Activated CD4-positive, alpha-beta T cell treated with anti-CD3 and anti-CD28 coated beads for 48 hours (primary cell): ENCODE data around the gene RTN4R.
A peak's percentile ranks its signal among the peaks of the same experiment; 100 is the strongest.

ENCODE experiments used
- DNase-seq: peaks from one replicate; pipeline ENCODE4 v3.0.0-alpha.2; 2020

Gene RTN4R

DNA sequence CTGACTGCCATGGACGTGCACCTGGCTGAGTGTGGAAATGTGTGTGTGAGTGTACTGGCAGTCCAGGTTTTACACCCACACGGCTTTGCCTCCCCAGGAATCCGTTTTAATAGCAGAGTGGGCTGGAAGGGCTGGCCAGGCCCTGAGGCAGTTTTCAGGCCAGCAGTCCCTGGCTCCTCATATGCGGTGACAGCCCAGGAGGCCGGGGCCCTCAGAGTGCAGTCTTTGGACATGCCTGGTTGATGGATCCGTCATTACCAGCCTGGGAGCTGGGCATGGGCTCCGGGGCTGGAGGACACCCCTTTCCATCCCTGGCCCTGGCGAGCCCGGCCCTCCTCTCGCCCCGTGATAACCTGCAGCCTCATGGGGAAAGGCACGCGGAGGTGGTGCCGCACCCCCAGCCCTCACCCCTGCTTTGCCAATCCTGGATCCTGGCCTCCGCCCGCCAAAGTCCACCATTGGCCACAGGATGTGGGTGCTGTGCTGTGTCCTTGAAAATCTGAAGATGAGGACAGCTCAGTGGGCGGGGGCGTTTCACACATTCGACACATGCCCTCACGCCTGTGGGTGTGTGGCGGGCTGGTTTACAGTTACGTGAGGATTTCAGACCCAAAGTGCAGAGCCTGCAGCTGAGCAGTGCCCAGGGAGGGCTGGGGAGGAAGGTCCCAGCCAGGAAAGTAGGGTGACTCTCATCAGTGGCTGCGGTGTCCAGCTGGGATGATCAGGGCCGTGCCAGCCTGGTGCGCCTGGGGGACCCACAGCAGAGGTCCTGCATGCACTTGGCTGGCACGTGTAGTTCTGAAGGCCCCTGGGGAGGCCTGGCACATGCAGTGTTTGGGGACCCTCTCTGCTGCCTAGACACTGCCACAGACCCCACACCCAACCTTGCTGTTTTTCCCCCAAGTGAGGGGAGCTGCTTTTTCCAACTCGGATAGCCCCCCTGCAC, 55.1 kb downstream of the RTN4R start:
- no peak for DNase-seq

- DNase-seq = no peak
These were observed 55.9 kb downstream of the RTN4R start for GRCh38 chr22:20211997-20212753.

DNA sequence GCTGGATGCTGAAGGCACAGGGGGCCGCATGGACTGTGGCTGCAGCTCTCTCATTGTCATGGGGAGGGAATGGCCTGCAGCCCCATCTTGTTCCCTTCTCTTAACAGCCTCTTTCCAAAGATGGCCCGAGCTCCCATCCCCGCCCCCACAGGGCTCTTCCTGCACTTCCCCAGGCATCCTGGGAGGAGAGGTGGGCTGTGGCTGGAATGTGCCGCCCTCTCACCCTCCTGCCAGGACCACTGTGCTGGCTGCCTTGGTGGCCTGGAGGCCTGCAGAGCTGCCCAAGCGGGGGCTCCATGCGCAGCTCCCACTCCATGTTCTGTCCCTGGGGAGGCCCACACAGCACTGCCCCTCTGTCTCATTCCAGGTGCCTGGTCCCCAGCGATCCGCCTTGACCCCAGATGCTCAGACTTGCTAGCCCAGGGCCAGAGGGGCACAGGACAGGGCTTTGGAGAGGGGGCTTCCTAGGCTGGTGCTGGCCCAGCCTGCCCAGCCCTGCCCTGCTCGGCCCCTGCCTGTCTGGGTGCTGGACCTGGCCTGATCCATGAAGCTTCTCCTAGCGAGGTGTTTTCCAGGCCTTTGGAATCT, 56.6 kb downstream of the RTN4R start:
- DNase-seq = no peak

DNA sequence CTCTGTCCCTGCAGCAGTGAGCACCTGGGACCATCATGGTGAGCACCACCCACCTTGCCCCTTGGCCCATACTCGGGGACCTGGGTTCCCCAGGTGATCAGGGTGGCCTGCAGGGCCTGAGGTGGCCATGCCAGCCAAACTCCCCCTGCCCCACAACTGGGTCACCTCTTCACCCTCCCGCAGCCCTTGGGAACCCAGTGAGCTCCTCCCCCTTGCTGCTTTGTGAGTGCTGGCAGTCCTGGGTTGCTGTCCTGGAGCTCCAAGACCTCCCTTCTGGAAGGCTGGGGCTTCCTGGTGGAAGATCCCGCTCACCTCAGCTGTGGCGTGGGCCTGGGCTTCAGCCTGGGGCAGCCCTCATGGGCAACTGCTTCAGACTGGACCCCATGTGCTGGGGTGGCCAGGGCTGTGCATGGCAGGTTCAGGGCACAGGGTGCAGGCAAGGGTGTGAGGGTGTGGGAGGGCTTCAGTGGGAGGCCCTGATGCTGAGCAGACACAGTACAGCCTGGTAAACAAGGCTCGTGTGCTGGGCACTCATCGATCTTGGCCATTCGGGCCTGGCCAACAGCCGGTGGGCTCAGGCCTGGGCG, 57.6 kb downstream of the RTN4R start:
- no peak for DNase-seq

- no peak for DNase-seq
These were observed 58.3 kb downstream of the RTN4R start for GRCh38 chr22:20209761-20210250.

- no peak for DNase-seq
These were observed 59.3 kb downstream of the RTN4R start for GRCh38 chr22:20208713-20209310.

- DNase-seq = no peak
These were observed 60.7 kb downstream of the RTN4R start for GRCh38 chr22:20207277-20208025.

DNA sequence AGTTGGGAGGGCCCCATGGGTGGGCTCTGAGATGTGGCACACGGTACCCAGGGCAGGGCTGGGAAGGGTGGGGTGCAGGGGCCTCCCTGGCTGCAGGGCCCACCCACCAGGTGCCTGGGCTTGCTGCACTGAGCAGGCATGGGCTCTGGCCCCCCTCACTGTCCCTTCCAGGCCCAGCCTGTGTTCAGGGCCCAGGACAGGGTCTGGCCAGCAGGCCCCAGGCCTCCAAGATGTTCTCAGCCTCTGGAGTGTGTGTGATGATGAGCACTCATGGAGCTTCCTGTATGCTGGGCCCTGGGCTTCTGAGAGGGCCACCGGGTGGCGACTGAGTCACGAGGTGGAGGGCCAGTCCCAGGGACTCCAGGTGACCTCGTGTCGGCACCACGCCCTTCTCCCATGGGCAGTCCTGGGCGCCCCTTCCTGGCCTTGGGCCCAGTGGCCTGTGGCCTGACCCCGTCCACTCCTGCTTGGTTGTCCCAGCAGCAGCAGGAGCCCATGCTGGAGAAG, 61.4 kb downstream of the RTN4R start:
- peak; percentile 16 for DNase-seq

DNA sequence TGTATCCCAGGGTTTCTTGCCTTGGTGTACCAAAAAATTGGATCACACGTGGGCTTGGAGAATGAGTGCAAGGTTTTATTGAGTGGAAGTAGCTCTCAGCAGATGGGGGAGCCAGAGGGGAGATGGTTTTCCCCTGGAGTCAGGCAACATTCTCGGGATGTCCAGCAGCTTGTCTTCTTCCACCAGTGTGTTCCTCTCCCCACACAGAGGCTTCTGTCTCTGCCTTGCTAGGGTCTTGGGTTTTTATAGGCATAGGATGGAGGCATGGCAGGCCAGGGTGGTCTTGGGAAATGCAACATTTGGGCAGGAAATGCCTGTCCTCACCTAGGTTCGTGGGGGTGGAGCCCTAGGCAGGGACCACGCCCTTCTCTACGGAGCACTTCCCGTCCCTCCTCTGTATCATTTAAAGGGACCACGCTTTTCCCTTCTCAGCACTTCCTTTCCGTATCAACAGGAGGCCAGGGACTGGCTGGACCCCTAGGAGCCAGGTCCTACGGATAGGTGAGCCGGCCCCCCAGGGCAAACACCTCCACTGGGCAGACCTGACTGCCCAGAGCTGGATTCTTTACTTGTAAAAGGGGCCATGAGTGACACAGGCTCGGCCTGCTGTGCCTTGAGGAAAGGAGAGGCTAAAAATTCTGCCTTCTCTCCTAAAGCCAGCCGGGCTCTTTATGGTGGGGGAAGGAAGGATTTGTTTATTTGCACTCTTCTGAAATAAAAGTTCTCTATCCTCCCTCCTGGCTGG, 62.0 kb downstream of the RTN4R start:
- peak; percentile 79 for DNase-seq

DNA sequence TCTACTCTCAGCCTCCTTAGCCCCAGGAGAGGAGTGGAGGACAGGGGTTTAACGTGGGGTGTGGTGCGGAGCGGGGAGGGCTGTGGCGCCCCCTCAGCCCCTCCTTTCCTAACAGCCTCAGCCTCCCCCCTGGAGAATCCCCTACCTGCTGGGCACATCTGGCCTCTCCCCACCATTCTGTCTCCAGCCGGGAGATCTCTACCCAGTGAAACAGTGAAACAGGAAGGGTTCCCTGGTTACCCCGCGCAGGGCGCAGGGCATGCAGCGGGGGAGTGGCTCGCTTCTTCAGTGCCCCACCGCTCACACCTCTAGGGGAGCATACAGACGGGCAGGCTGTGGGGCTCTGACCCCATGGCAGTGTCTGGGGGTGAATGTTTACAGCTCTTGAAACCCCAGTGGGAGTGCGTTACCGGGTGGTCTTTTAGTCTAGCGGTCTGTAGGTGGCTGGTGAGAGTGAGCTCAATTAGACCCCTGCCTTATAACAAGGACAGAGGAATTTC, 62.6 kb downstream of the RTN4R start:
- no peak for DNase-seq

- DNase-seq = no peak
These were observed 63.3 kb downstream of the RTN4R start for GRCh38 chr22:20204806-20205205.

DNA sequence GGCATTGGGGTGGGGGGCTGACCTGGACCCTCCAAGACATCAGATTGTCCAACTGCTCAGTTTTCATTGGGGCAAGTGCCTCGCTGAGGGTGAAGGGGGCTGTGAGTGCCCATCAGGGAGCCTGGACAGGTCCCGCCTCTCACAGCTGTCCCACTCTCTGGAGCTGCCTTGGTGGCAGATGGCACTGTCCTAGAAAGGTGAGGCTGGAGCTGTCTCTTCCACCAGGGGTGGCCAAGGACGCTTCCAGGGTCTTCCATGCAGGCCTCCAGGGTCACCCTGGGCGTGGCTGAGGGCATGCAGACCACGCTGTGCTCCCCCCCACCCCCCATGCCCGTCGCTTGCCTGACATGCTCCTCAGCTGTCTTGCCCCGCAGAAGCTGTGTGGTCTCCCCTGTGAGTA, 63.8 kb downstream of the RTN4R start:
- no peak for DNase-seq

DNA sequence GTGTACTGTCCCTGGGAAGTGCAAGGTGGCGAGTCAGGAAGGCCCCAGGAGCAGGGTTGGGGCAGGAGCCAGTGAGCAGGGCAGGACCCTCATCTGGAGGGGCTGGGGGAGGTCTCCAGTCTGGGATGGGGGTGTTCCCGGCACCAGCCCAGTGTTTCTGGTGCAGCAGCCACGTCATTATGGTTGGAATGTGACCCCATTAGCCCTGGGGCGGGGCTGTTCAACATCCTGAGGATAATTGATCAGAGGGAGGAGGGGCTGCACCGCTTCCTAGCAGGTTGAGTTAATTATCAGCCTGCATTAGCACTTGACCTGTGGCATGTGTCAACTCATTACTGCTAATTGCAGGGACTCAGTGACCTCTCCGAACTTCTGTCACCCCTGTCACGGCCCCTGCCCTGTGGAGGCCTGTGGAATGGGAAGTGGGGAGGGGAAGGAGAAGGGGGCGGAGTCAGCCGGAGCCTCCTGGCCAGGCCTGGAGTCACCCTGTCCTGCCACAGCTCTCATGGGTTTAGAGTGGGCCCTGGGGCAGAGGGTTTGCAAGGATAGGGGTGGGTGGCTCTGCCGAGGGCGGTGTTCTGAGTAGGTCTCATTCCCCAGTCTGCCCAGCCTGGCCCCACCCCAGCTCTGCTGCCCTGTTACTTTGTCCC, 64.4 kb downstream of the RTN4R start:
- no peak for DNase-seq

DNA sequence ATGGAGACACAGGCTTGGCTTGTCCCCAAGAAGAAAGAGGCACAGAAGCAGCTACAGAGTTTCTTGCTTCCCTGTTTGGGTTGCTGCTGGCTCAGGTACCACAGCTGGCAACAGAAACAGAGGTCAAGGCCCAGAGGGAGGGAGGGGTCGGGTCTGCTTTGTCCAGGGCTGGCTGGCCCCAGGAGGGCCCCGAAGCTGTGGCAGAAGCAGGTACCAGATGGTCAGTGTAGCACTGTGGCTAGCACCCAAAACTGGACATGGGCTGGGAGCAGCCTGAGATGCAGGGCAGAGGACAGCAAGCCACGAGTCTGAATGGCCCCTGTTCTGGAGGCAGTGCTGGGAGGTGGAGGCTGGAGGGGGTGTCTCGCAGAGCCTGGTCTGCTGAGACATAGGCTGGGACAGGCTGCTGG, 65.0 kb downstream of the RTN4R start:
- no peak for DNase-seq

DNA sequence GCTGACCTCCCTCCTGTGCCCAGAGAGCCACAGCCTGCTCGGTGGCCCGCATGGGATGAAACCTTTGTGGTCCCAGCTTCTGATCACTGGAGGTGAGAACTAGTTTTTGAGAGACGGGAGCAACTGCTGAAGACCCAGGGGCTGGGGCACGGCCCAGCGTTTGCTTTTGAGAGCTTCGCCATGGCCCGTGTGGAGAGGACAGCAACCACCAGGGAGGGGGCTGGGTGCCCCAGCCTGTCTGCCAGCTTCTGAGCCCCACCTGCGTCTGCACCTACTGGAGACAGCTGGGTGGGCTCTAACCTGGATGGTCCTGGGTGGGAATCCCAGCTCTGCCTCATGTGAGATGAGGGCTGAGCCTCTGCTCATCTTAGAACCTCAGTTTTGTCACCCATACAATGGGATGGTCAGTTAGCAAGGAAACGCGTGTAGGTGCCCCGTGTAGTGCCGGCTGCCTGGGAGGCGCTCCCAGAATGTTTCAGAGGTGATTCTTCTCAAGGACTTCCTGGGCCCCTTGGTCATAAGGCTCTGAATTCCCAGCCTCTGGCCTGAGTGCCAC, 66.2 kb downstream of the RTN4R start:
- no peak for DNase-seq

DNA sequence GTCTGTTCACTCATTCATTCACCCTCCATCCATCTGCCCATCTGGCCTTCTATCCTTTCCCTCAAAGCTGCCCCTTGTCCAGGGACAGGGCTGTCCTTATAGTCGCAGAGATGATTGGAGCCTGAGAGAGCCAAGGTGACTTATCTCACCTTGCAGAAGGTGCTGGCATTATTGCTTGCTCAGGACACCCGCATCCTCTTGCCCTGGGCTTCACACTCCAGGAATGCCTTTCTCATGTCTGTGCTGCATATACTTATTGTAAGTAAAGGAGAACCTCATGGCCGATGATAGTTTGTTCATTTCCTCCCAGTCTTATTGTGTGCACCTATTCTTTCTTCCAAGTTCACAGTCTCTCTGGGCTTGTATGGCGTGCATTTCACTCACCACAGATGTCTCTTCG, 68.2 kb downstream of the RTN4R start:
- DNase-seq = no peak

DNA sequence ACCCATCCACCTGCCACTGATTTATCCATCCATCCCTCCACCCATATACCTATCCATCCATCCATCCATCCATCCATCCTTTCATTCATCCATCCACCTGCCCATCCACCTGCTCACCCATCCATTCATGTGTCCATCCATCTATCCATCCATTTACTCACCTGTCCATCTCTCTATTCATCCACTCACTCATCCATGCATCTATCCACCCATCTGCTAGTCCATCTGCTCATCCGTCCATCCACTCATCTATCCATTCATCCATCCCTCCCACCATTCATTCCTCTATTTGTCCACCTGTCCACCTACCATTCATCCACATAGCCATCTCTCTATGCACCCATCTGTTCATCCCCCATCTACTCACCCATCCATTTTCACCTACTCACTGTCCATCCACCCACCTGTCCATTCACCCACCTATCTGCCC, 68.7 kb downstream of the RTN4R start:
- no peak for DNase-seq

DNA sequence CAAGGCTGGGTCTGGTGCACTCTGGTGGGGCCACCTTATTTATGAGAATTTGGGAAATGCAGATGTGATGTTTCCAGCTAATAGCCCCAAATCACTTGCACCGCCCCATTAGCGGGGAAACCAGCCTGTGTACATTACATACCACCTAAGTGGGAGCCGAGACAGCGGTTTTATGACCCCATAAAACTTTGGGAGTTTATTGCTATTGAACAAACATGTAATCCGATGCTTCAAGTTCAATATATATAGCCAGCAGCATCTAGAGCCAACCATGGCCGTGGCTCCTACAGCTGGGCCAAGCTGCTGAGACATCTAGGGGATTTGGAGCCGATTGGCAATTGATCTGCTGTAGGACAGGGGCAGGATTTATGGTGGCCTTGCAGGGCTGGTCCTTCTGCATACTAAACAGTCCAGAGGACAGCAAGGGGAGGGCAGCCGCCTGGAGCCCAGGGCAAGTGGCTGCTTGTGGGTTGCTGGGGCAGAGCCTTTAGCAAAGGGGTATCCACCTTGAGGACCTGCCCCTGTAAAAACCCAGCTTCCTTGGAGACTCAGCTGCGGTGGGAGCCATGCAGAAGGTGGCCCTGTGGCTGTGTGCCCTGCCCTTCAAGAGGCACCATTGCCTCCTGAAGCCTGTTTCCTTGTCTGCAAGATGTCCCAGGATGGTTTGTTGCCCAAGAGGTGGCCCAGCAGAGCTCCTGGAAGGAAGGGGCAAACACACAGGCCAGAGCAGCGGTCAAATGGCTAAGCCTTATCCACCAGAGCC, 69.4 kb downstream of the RTN4R start:
- no peak for DNase-seq

GRCh38 chr22:20197407-20198030, 70.6 kb downstream of the RTN4R start:
- no peak for DNase-seq
